Keratinocyte (primary cell): Measurements from ENCODE around the gene SERPINE2. TPM values are rescaled to one million over a fixed set of nuclear protein-coding genes. Genes with fewer than 3 reads are reported as not detected.

ENCODE experiments used
- DNase-seq: peaks from one replicate; pipeline ENCODE4 v3.0.0-alpha.2; 2011; ENCODE audit warnings: low read depth, missing footprints, low spot score
- FAIRE-seq: peaks from 2 replicates; lab custom pipeline; 2011; peaks lifted over from hg19 to GRCh38; lab: Jason Lieb, UNC
- H2AFZ ChIP-seq: 2 replicates; pipeline ENCODE4 v1.6.0; 2012; ENCODE audit warnings: low read length, control low read depth, inconsistent platforms; ENCODE audit not compliant: control insufficient read depth
- H3K27ac ChIP-seq: 2 replicates; pipeline ENCODE4 v1.5.1; 2011; ENCODE audit warnings: low read length; ENCODE audit not compliant: control insufficient read depth, insufficient read depth
- H3K27me3 ChIP-seq: 3 replicates; pipeline ENCODE4 v1.6.0; 2011; ENCODE audit warnings: low read length; ENCODE audit not compliant: control insufficient read depth, insufficient read depth; ENCODE audit errors: extremely low read depth
- H3K36me3 ChIP-seq, 2 experiments: 2 replicates in 1 of 2; 3 replicates in 1 of 2; pipeline ENCODE4 v1.5.1; 2011; ENCODE audit warnings: low read length in 2 of 2, mild to moderate bottlenecking in 1 of 2; ENCODE audit not compliant: control insufficient read depth in 2 of 2, insufficient read depth in 2 of 2; ENCODE audit errors: extremely low read depth in 1 of 2
- H3K4me1 ChIP-seq: 3 replicates; pipeline ENCODE4 v1.5.1; 2011; ENCODE audit warnings: low read length; ENCODE audit not compliant: control insufficient read depth, insufficient read depth; ENCODE audit errors: extremely low read depth
- H3K4me2 ChIP-seq: 3 replicates; pipeline ENCODE4 v1.6.0; 2011; ENCODE audit warnings: low read depth, low read length; ENCODE audit not compliant: control insufficient read depth, insufficient read depth; ENCODE audit errors: extremely low read depth
- H3K4me3 ChIP-seq, 3 experiments: fragments of 200-600 bp in 1 of 3; sonication (generic) in 1 of 3; 2 replicates in 2 of 3; 3 replicates in 1 of 3; pipeline ENCODE4 v1.5.1; 2011 to 2016; ENCODE audit warnings: low read length in 3 of 3, mild to moderate bottlenecking in 3 of 3, control low read depth in 2 of 3, inconsistent platforms in 1 of 3, low read depth in 1 of 3, mixed read lengths in 1 of 3, mixed run types in 1 of 3, moderate library complexity in 1 of 3; ENCODE audit not compliant: control insufficient read depth in 2 of 3, insufficient read depth in 2 of 3; ENCODE audit errors: extremely low read depth in 1 of 3
- H3K79me2 ChIP-seq: 2 replicates; pipeline ENCODE4 v1.6.0; 2012; ENCODE audit warnings: low read length; ENCODE audit not compliant: control insufficient read depth, insufficient read depth
- H3K9ac ChIP-seq: 3 replicates; pipeline ENCODE4 v1.6.0; 2011; ENCODE audit warnings: low read length; ENCODE audit not compliant: control insufficient read depth, insufficient read depth; ENCODE audit errors: extremely low read depth
- H3K9me1 ChIP-seq: 3 replicates; pipeline ENCODE4 v1.6.0; 2011; ENCODE audit warnings: low read length; ENCODE audit not compliant: control insufficient read depth, insufficient read depth; ENCODE audit errors: extremely low read depth
- H3K9me3 ChIP-seq: 2 replicates; pipeline ENCODE4 v1.5.1; 2012; ENCODE audit warnings: low read depth, low read length; ENCODE audit not compliant: control insufficient read depth
- H4K20me1 ChIP-seq: 3 replicates; pipeline ENCODE4 v1.6.0; 2011; ENCODE audit warnings: low read length; ENCODE audit not compliant: control insufficient read depth, insufficient read depth; ENCODE audit errors: extremely low read depth
- EZH2 ChIP-seq: IDR thresholded peaks from one replicate; pipeline ENCODE4 v1.6.1; 2012; ENCODE audit warnings: inconsistent platforms, mild to moderate bottlenecking, low read length, moderate library complexity
- dilution Hi-C: fragments of 300-500 bp; cut with MboI; formaldehyde crosslinking; loops from one replicate; pipeline ENCODE4 v1.7.0; 2020; ENCODE audit warnings: low sequenced_read_pairs; ENCODE audit not compliant: extremely low pct_ligation_motif_present
- polyA plus RNA-seq, 5 experiments: library from polyadenylated mRNA; depleted of rRNA in 3 of 5; stranded (reverse) in 3 of 5; stranded (forward) in 1 of 5; unstranded in 1 of 5; fragments of >200 nt; gene quantifications; 1 replicate in 1 of 5; 2 replicates in 3 of 5; 3 replicates in 1 of 5; pipeline versions ENCODE4 v1.2.1 to v1.2.3, GENCODE V29; 2011 to 2012; ENCODE audit warnings: missing spikeins in 2 of 5, low read depth in 1 of 5, low replicate concordance in 1 of 5
- TF ChIP-seq, protein P1 (sequence below), 3 experiments: IDR thresholded peaks in 1 of 3; conservative IDR thresholded peaks in 1 of 3; optimal IDR thresholded peaks in 1 of 3; 2 replicates in 2 of 3; 3 replicates in 1 of 3; pipeline versions ENCODE3 to v1.5.1; 2011; ENCODE audit warnings: low read length in 3 of 3, mild to moderate bottlenecking in 3 of 3, moderate library complexity in 2 of 3, control low read depth in 1 of 3, inconsistent platforms in 1 of 3; ENCODE audit not compliant: insufficient read depth in 2 of 3; ENCODE audit errors: extremely low read depth in 1 of 3

Gene SERPINE2
- polyA plus RNA-seq, 1 donor (not counting 4 experiments of a cell fraction or from before 2014, with no cell fraction given): 306 TPM

DNA sequence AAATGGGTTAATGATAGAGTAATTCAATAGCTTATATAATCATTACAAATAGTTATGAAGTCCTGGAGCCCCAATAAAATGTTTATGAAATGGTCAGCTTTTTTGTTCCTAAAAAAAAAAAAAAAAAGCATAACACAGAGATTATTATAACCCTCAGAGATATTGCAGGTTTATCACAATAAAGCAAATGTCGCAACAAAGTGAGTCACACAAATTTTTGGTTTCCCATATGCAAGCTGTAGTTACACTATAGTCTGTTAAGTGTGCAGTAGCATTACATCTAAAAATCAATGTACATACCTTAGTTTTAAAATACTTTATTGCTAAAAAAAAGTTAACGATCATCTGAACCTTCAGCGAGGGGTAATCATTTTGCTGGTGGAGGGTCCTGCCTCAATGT lies 114.0 kb downstream of the SERPINE2 start:
- Histone ChIP-seq H2AFZ (no peak overlapping the region), H3K4me1 (peaks cover 2% of the 10 kb centered on the region), H3K4me2 (no peak overlapping the region), H3K4me3 (no peak overlapping the region), H3K9me3 (no peaks in the 10 kb centered on the region), H4K20me1 (peaks cover 4% of the 10 kb centered on the region), H3K27ac (no peak overlapping the region), H3K79me2 (peaks cover 55% of the 10 kb centered on the region), H3K27me3 (no peaks in the 10 kb centered on the region), H3K36me3 (peaks cover 0 to 3% of the 10 kb centered on the region in 2 experiments), H3K9me1 (no peaks in the 10 kb centered on the region), H3K9ac (no peak overlapping the region)
- no peak for TF ChIP-seq EZH2
- TF ChIP-seq, protein P1, sequence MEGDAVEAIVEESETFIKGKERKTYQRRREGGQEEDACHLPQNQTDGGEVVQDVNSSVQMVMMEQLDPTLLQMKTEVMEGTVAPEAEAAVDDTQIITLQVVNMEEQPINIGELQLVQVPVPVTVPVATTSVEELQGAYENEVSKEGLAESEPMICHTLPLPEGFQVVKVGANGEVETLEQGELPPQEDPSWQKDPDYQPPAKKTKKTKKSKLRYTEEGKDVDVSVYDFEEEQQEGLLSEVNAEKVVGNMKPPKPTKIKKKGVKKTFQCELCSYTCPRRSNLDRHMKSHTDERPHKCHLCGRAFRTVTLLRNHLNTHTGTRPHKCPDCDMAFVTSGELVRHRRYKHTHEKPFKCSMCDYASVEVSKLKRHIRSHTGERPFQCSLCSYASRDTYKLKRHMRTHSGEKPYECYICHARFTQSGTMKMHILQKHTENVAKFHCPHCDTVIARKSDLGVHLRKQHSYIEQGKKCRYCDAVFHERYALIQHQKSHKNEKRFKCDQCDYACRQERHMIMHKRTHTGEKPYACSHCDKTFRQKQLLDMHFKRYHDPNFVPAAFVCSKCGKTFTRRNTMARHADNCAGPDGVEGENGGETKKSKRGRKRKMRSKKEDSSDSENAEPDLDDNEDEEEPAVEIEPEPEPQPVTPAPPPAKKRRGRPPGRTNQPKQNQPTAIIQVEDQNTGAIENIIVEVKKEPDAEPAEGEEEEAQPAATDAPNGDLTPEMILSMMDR (optimal IDR thresholded peaks at IDR 0.05 in 1 of 3, IDR thresholded peaks at IDR 0.05 in 1 of 3, conservative IDR thresholded peaks at IDR 0.05 in 1 of 3; ENCODE audit: extremely low read depth in 1 of 3, insufficient read depth in 2 of 3, low read length in 3 of 3): no peak
- dilution Hi-C loops: no loop called here
- no peak for DNase-seq
- FAIRE-seq: no peak

Other genes starting within 250 kb of the SERPINE2 start
- 18.0 to 33.7 TPM (median 24.0 TPM) in 3 replicates for gene AP1S3, start 201.7 kb downstream of the SERPINE2 start, polyA plus RNA-seq
- gene WDFY1, start 94.0 kb downstream of the SERPINE2 start, polyA plus RNA-seq: 40.9 to 63.3 TPM (median 54.9 TPM) in 3 replicates
- gene MRPL44, start 81.8 kb downstream of the SERPINE2 start, polyA plus RNA-seq: 18.2 to 27.9 TPM (median 27.1 TPM) in 3 replicates